Activated T-helper 2 cell treated with anti-CD3 and anti-CD28 coated beads, Interferon-gamma antibody, Interleukin-2, Interleukin-4, amounts not matched to agents 10 μg/mL and 5 μg/mL and 100 μg/mL, durations not matched to agents 14 hours and 24 hours and 36 hours (primary cell): ENCODE results near the gene NEUROD6. TPM values are rescaled to one million over a fixed set of nuclear protein-coding genes. Genes with fewer than 3 reads are reported as not detected.

Experiments used
- DNase-seq: peaks from one replicate; pipeline ENCODE4 v3.0.0; 2021; ENCODE audit warnings: low spot score
- H3K27ac Mint-ChIP-seq: one replicate; pipeline ENCODE4 v1.8.0; 2021; ENCODE audit warnings: mixed read lengths
- H3K27me3 Mint-ChIP-seq: one replicate; pipeline ENCODE4 v1.8.0; 2021; ENCODE audit warnings: low read depth, mixed read lengths
- H3K36me3 Mint-ChIP-seq: one replicate; pipeline ENCODE4 v1.8.0; 2021; ENCODE audit warnings: low read depth, mixed read lengths
- H3K4me1 Mint-ChIP-seq: one replicate; pipeline ENCODE4 v1.8.0; 2021; ENCODE audit warnings: low read depth, mixed read lengths
- H3K4me3 Mint-ChIP-seq: one replicate; pipeline ENCODE4 v1.8.0; 2021; ENCODE audit warnings: low read depth, mild to moderate bottlenecking, moderate library complexity, mixed read lengths
- H3K9me3 Mint-ChIP-seq: one replicate; pipeline ENCODE4 v1.8.0; 2021; ENCODE audit warnings: mixed read lengths
- intact Hi-C: fragments of 100-400 bp; cut with micrococcal nuclease; formaldehyde crosslinking; loops from one replicate; pipeline ENCODE4 v1.15.1; 2023
- total RNA-seq: library from RNA; stranded (reverse); gene quantifications from 2 replicates; pipeline ENCODE4 v1.2.3, GENCODE V29; 2022

Gene NEUROD6
- total RNA-seq, 1 donor from 2014 or later: not detected

DNA sequence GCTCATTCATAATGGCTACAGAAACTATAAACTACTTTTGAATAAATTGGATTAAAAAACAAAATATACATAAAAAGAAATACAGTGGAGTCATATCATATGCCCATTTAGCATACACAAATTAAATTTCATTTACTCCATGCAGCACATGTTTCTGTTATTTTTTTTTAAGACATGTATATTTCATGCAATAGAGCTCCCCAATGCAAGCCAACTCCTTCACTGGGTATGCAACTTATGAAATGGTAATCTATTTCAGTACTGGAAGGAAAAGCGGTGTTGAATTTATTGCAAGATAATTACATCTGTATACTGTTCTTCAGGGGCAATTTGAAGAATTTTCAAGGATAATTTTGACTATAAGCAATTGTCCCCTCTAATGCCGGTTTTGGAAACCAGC lies 49.9 kb downstream of the NEUROD6 start:
- DNase-seq: no peak
- Mint-ChIP-seq H3K4me3 (no peak overlapping the region), H3K36me3 (no peaks in the 10 kb centered on the region), H3K9me3 (no peaks in the 10 kb centered on the region), H3K27me3 (no peaks in the 10 kb centered on the region), H3K27ac (no peak overlapping the region), H3K4me1 (no peaks in the 10 kb centered on the region)
- intact Hi-C loops: no loop called here

Other genes starting within 250 kb of the NEUROD6 start
- gene ITPRID1, start 173.4 kb upstream of the NEUROD6 start, total RNA-seq: not detected in 2 replicates